ENCODE measurements around the gene JAGN1. TPM values are rescaled to one million over a fixed set of nuclear protein-coding genes. Genes with fewer than 3 reads are reported as not detected.

JAGN1 gene
- total and polyA plus RNA-seq, 4 donors = 20.7 to 43.7 (median 34.9) TPM

- ATAC-seq (ENCODE audit: insufficient read depth, low FRiP score) = no peak
Observed at GRCh38 chr3:9930804-9931418, 40.5 kb downstream of the JAGN1 start.

DNA sequence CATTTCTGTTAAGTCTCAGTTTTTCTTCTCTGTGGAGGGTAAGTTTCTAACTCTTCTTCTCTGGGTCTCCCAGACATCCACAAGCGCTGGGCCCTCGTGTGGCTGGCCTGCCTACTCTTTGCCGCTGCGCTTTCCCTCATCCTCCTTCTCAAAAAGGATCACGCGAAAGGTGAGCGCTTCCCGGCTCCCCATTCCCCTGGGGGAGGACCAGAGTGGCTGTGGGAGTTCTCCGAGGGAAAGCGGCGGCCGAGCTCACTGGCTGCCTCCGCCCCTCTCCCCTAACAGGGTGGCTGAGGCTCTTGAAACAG, 42.1 kb downstream of the JAGN1 start:
- no peaks in the 10 kb centered on the region for H3K27me3 ChIP-seq (ENCODE audit: control insufficient read depth in 3 of 3, insufficient read depth in 3 of 3, low read length in 2 of 3)
- no peak overlapping the region for H3K9ac ChIP-seq (ENCODE audit: insufficient read depth in 1 of 2, low read length in 2 of 2)
- H3K4me1 ChIP-seq (ENCODE audit: control insufficient read depth in 5 of 5, insufficient read depth in 5 of 5, low read length in 5 of 5) = peaks cover 0 to 17% (median 2%) of the 10 kb centered on the region in 5 donors
- H3K36me3 ChIP-seq (ENCODE audit: control insufficient read depth in 4 of 4, insufficient read depth in 4 of 4, low read length in 4 of 4) = peaks cover 4 to 26% (median 17%) of the 10 kb centered on the region in 4 donors
- peak overlapping the region; percentile 86 to 93 for H3K27ac ChIP-seq (ENCODE audit: low read depth in 1 of 2, low read length in 1 of 2)
- TF ChIP-seq CTCF (IDR thresholded peaks at IDR 0.05; ENCODE audit: control extremely low read depth, extremely low read depth) = no peak
- ATAC-seq (ENCODE audit: insufficient read depth, low FRiP score) (no peak), DNase-seq (no peak)
- peak overlapping the region; percentile 53 for H3K4me3 ChIP-seq
- H3K9me3 ChIP-seq (ENCODE audit: control insufficient read depth in 4 of 4, insufficient read depth in 3 of 4, low read length in 3 of 4) = no peaks in the 10 kb centered on the region
- WGBS, 2 donors = 4 to 7% methylated on average over 13 of the region's 13 CpGs

More at GRCh38 chr3:9930804-9931418, 40.5 kb downstream of the JAGN1 start:
- WGBS, 2 donors = 94 to 98% methylated on average over 4 of the region's 4 CpGs
- TF ChIP-seq CTCF (IDR thresholded peaks at IDR 0.05; ENCODE audit: control extremely low read depth, extremely low read depth) = no peak
- H3K4me1 ChIP-seq (ENCODE audit: control insufficient read depth in 5 of 5, insufficient read depth in 5 of 5, low read length in 5 of 5) = peaks cover 0 to 17% (median 2%) of the 10 kb centered on the region in 5 donors
- no peak overlapping the region for H3K9ac ChIP-seq (ENCODE audit: insufficient read depth in 1 of 2, low read length in 2 of 2)
- DNase-seq = no peak
- no peak overlapping the region for H3K4me3 ChIP-seq
- no peak overlapping the region for H3K27ac ChIP-seq (ENCODE audit: low read depth in 1 of 2, low read length in 1 of 2)
- H3K9me3 ChIP-seq (ENCODE audit: control insufficient read depth in 4 of 4, insufficient read depth in 3 of 4, low read length in 3 of 4) = no peaks in the 10 kb centered on the region
- H3K36me3 ChIP-seq (ENCODE audit: control insufficient read depth in 4 of 4, insufficient read depth in 4 of 4, low read length in 4 of 4) = peaks cover 4 to 23% (median 13%) of the 10 kb centered on the region in 4 donors
- H3K27me3 ChIP-seq (ENCODE audit: control insufficient read depth in 3 of 3, insufficient read depth in 3 of 3, low read length in 2 of 3) = no peaks in the 10 kb centered on the region

DNA sequence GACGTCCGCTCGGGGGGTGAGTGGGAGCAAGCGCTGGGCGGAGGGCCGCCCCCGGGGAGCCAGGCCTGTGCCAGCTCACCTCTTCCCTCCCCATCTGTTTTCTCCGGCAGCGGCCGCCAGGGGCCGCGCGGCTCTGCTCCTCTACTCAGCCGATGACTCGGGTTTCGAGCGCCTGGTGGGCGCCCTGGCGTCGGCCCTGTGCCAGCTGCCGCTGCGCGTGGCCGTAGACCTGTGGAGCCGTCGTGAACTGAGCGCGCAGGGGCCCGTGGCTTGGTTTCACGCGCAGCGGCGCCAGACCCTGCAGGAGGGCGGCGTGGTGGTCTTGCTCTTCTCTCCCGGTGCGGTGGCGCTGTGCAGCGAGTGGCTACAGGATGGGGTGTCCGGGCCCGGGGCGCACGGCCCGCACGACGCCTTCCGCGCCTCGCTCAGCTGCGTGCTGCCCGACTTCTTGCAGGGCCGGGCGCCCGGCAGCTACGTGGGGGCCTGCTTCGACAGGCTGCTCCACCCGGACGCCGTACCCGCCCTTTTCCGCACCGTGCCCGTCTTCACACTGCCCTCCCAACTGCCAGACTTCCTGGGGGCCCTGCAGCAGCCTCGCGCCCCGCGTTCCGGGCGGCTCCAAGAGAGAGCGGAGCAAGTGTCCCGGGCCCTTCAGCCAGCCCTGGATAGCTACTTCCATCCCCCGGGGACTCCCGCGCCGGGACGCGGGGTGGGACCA, 42.6 kb downstream of the JAGN1 start:
- H3K27ac ChIP-seq (ENCODE audit: low read depth in 1 of 2, low read length in 1 of 2) = peak overlapping the region; percentile 86 to 93
- ATAC-seq (ENCODE audit: insufficient read depth, low FRiP score) = peak; percentile 84
- 1% methylated on average over 60 to 77 of the region's 77 CpGs for WGBS, 2 donors
- TF ChIP-seq CTCF (IDR thresholded peaks at IDR 0.05; ENCODE audit: control extremely low read depth, extremely low read depth) = peak; percentile 30
- no peaks in the 10 kb centered on the region for H3K9me3 ChIP-seq (ENCODE audit: control insufficient read depth in 4 of 4, insufficient read depth in 3 of 4, low read length in 3 of 4)
- peaks cover 4 to 29% (median 19%) of the 10 kb centered on the region in 4 donors for H3K36me3 ChIP-seq (ENCODE audit: control insufficient read depth in 4 of 4, insufficient read depth in 4 of 4, low read length in 4 of 4)
- H3K4me3 ChIP-seq = peak overlapping the region; percentile 53
- H3K27me3 ChIP-seq (ENCODE audit: control insufficient read depth in 3 of 3, insufficient read depth in 3 of 3, low read length in 2 of 3) = no peaks in the 10 kb centered on the region
- peaks cover 0 to 17% (median 2%) of the 10 kb centered on the region in 5 donors for H3K4me1 ChIP-seq (ENCODE audit: control insufficient read depth in 5 of 5, insufficient read depth in 5 of 5, low read length in 5 of 5)
- H3K9ac ChIP-seq (ENCODE audit: insufficient read depth in 1 of 2, low read length in 2 of 2) = no peak overlapping the region
- DNase-seq = peak; percentile 67 to 90 (median 84)

Data from lung (tissue), 12 donors.